ENCODE data around the gene EXOG. TPM values are rescaled to one million over a fixed set of nuclear protein-coding genes. Genes with fewer than 3 reads are reported as not detected.

Gene EXOG
- total RNA-seq, 1 experiment from 2014 or later = 8.3 TPM

GRCh38 chr3:38560996-38561717 lies 65.0 kb downstream of the EXOG start:
- no peak overlapping the region for H3K4me2 ChIP-seq (ENCODE audit: low read length)
- BruUV-seq (replicated peaks) = no TSS peak
- intact Hi-C loops (cut with micrococcal nuclease) = no loop called here
- no peaks in the 10 kb centered on the region; a peak in 1 of 4 replicates for H3K36me3 ChIP-seq (ENCODE audit: control insufficient read depth in 1 of 2, insufficient read depth in 2 of 2, low read length in 2 of 2)
- no peaks in the 10 kb centered on the region for H4K20me1 ChIP-seq (ENCODE audit: insufficient read depth)
- no peaks in the 10 kb centered on the region for H3K4me1 ChIP-seq (ENCODE audit: control insufficient read depth in 1 of 2, insufficient read depth in 2 of 2, low read length in 2 of 2)
- TF ChIP-seq ZBTB33 (IDR thresholded peaks at IDR 0.05; ENCODE audit: extremely low read depth, insufficient replicate concordance, low read length) (no peak), JUND (IDR thresholded peaks at IDR 0.05) (no peak), CBX3 (IDR thresholded peaks at IDR 0.05; ENCODE audit: low read depth) (no peak), RAD21 (IDR thresholded peaks at IDR 0.05; ENCODE audit: low read depth) (no peak), ZNF274 (IDR thresholded peaks at IDR 0.05; ENCODE audit: low read depth, low read length) (no peak), MAX (IDR thresholded peaks at IDR 0.05) (no peak), TCF7L2 (IDR thresholded peaks at IDR 0.05; ENCODE audit: borderline replicate concordance, extremely low read depth, insufficient read depth, insufficient read length) (no peak), EZH2 (IDR thresholded peaks at IDR 0.05) (no peak), CEBPB (IDR thresholded peaks at IDR 0.05; ENCODE audit: low read depth) (no peak), ELF1 (IDR thresholded peaks at IDR 0.05; ENCODE audit: borderline replicate concordance, low read depth) (no peak), FOSL1 (IDR thresholded peaks at IDR 0.05; ENCODE audit: low read depth) (no peak), ZFX (IDR thresholded peaks at IDR 0.05) (no peak)
- ATAC-seq (no peak), DNase-seq (ENCODE audit: low read depth, low spot score) (no peak)
- H3K9me3 ChIP-seq (ENCODE audit: control insufficient read depth in 1 of 2, insufficient read depth in 1 of 2, low read depth in 1 of 2, low read length in 2 of 2) = no peaks in the 10 kb centered on the region
- H3K9ac ChIP-seq (ENCODE audit: low read length) = no peak overlapping the region
- H3K4me3 ChIP-seq (replicated peaks in 1 of 2; ENCODE audit: low read depth in 1 of 2, low read length in 2 of 2) = no peak overlapping the region
- H3K79me2 ChIP-seq (ENCODE audit: insufficient read depth, low read length) = no peaks in the 10 kb centered on the region
- CTCF ChIA-PET = no interaction called here
- no peaks in the 10 kb centered on the region for H3K9me2 ChIP-seq (ENCODE audit: insufficient read depth)
- no peak overlapping the region for H3K27ac ChIP-seq (ENCODE audit: low read depth, low read length)
- no peaks in the 10 kb centered on the region for H3K27me3 ChIP-seq (ENCODE audit: insufficient read depth, low read length)
- no peak overlapping the region for H2AFZ ChIP-seq (ENCODE audit: low read depth, low read length, poor library complexity, severe bottlenecking)
- POLR2A ChIA-PET = no interaction called here
- RAD21 ChIA-PET (ENCODE audit: low non-redundant PET in 1 of 2, low total read pairs in 2 of 2, uncharacterized antibody in 2 of 2, unreplicated experiment in 2 of 2) = no interaction called here
